Anterior cingulate cortex (tissue), 58 donors: ENCODE results near the gene PODNL1.
A peak's percentile ranks its signal among the peaks of the same experiment; 100 is the strongest.
"Not testable (repeated sequence)": the region's sequence is repeated elsewhere in the genome, so short reads cannot be mapped to it uniquely, and the experiment has no call there.

Source experiments
- DNase-seq, 58 donors: peaks; one replicate each; lab custom pipeline; 2025; lab: John Stamatoyannopoulos, UW

The PODNL1 gene

DNA sequence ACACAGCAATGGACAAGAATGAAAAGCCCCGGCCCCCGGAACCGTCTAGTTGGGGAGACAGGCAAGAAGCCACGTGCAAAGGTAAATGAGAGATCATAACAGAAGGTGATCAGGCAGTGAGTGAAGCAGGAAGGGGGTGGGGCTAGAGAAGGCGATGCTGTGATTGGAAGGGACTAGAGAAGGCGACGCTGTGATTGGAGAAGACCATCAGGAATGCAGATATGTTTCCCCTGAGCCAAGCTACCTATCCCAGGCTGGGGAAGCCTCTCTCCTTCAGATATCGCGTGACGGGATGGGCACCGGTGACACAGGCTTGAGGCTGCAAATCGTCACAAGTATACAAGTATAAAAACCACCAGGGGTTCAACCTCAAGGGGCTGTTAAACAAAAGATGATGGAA lies 35.9 kb upstream of the PODNL1 start:
- DNase-seq, result no peak

DNA sequence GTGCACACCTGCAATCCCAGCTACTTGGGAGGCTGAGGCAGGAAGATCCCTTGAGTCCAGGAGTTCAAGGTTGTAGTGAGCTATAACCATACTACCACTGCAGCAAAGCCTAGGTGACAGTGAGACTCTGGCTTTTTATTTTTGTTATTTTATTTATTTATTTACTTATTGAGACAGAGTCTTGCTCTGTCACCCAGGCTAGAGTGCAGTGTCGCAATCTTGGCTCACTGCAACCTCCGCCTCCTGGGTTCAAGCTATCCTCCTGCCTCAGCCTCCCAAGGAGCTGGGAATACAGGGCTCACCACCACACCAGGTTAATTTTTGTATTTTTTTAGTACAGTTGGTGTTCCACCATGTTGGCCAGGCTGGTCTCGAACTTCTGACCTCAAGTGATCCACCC lies 35.3 kb upstream of the PODNL1 start:
- not testable (repeated sequence) for DNase-seq

DNA sequence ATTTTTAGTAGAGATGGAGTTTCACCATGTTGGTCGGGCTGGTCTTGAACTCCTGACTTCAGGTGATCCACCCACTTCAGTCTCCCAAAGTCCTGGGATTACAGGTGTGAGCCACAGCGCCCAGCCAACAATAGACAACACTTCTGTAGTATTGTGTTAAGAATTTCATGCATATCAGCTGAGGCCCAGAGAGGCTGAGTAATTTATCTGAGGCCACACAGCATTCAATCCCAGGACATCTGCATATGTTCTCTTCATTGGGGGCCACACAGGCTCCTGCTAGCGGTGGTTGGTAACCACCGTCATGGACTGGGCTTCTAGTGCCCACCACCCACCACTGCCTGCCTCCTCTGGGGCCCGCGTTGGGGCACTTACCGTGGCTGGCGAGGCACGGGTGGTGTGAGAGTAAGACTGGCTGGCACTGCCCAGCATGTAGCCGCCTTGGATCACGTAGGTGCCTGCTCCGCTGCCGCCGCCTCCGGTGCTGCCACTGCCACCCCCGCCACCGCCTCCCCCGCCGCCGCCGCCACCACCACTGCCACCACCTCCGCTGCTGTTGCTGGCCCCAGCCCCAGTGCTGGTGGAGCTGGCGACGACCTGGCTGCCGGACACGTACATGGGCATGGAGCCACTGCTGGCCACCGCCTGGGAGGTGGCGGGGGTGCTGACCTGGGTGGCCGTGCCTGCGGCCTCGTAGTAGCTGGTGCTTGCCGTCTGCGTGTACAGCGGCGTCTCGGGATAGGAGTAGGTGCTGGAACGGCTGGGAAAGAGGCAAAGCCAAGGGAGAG lies 34.3 kb upstream of the PODNL1 start:
- DNase-seq, result no peak

DNA sequence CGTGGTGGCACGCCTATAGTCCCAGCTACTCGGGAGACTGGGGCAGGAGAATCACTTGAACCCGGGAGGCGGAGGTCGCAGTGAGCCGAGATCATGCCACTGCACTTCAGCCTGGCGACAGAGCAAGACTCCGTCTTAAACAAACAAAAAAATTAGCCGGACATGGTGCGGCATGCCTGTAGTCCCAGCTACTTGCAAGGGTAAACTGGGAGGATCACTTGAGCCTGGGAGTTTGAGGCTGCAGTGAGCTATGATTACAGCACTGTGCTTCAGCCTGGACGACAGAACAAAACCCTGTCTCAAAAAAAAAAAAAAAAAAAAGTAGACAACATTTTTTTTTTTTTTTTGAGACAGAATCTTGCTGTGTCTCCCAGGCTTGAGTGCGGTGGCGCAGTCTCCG lies 33.7 kb upstream of the PODNL1 start:
- DNase-seq, result not testable (repeated sequence)

DNA sequence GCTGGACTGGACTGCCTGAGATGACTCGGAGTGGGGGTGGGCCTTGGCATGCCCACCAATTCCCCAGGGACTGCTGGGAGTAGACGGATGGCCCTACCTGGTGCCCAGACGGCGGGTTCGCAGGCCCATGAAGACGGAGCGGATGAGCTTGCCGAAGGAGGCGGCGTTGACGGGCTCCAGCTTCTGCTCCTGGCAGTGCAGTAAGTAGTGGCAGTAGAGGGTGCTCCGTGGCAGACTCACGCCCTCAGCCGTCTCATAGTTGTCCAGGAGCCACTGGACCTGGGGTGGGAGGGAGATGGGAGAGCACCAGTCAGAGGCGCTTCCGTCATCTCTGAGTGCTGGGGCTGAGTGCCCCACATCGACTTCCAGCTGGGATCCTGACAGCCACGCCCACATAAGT lies 31.7 kb upstream of the PODNL1 start:
- DNase-seq, result peak in 6 of 58 donors; percentile 9 to 45 (median 21)

DNA sequence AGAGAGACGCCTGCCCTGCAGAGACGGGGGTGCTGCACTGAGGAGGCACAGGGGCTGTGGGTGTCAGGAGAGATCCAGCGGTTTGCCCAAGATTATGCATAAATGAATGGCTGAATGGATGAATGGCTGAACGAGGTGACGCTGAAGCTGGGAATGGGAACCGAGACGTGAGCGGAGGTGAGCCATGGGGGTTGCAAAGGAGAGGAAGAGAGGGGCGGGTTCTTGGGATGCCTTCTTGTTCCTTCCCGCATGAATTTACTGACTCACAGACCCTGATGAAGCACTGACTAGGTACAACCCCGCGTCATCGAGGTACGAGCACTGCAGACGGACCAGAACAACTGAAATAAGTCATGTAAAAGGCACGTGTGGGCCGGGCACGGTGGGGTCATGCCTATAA lies 30.8 kb upstream of the PODNL1 start:
- peak in 1 of 58 donors; percentile 7 for DNase-seq

DNA sequence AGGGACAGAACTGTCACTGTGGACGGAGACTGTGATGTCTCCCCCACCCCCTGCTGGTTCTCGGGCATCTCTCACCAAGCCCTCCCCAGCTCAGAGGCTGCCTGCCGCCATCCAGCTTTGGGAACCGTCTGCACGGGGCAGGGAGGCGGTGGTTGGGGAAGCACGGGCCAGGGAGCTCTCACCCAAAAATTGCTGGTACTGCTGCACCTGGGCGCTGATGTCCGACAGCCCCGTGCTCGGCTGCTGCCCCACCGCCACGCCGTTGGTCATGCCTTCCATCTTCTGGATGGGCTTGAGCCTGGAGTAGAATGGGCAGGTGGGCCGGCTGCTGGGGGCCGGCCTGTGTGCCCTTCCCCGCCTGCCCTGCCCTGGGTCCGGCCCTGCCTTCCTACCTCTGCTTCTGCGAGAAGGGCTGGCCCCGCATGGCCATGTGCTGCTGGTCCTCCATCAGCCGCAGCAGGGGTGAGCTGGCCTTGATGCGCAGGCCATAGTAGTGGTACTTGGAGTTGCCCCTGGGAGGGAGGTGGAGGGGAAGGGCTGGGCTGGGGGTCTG lies 30.2 kb upstream of the PODNL1 start:
- no peak for DNase-seq

DNA sequence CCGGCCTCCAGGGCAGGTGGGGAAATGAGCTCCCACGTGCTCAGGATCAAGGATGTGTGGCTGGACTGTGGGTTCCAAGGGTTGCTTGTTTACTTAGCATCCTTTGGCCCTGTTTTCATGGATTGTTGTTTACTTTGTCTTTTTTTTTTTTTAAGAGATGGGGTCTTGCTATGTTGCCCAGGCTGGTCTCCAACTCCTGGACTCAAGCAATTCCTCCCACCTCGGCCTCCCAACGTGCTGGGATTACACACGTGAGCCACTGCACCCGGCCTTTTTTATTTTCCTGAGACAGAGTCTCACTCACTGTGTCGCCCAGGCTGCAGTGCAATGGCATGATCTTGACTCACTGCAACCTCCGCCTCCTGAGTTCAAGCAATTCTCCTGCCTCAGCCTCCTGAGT lies 29.0 kb upstream of the PODNL1 start:
- DNase-seq, result not testable (repeated sequence)

DNA sequence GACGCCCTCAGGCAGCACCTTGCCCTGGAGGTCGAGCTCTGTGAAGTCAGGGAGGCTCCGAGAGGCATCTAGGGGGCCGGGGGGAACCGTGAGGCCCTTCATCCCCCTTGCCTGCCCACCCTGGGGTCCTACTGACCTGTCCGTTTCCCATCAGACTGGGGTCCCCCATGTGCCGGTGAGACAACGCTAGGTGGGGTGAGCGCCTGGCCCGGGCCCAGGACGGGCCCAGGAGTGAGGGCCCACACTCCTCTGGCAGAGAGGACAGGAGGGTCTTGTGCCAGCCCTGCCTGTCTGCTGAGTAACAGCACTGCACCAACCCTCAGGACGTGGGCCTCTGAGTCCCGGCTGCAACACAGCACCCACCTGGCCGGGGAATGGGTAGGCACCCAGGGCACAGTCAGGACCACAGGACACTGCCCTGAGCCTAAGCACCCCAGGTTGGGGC lies 28.5 kb upstream of the PODNL1 start:
- no peak for DNase-seq

DNA sequence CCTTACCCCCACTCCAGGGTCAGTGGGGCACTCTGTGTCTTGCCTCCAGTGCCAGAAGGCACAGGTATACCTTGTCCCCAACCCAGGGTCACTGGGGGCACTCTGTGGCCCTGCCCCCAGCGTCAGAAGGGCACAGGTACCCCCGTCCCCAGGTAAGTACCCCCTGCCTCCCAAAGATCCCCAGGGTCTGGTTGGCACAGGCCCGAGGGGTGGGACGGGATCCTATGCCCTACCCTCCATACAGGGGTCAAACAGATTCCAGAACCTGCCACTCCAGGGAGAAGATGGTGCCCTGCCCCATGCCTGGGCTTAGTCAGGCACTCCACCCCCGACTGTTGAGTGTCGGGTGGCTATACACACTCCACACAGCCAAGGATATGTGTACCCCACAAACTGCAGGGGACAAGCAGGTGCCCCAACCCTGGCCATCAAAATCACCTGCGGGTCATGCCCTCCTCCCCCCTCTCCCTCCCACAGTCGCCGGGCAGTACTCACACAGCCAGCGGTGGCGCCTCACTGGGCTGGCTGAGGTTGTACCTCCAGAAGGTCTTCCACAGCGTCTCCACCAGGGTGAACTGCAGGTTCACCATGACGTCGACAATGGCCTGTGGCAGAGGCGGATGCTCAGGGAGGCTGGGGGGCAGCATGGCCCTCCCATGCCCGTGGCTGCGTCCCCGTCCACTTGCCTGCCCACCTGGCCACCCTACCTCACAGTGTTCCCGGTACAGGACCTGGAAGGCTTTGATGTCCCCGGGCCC lies 27.9 kb upstream of the PODNL1 start:
- DNase-seq, result no peak

DNA sequence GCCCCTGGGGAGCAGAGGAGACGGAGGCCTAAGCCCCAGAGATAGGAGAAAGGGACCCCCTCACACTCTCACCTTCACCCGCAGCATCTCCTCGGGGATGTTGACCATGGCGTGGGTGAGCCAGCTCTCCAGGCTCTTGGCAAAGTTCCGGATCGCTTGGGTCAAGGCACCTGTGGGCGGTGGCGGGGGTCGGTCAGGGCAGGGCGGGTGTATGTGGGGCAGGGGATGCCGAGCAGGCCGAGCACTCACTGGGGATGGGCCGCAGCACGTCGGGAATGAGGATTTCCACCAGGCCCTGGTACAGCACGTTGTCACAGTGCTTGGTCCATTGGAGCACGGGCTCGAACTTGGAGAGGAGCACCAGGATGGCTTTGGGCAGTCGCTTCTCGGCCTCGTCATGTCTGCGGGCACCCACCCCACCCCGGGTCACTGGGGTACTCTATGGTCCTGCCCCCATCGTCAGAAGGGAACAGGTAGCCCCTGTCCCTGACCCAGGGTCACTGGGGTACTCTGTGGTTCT lies 27.2 kb upstream of the PODNL1 start:
- DNase-seq, result no peak

DNA sequence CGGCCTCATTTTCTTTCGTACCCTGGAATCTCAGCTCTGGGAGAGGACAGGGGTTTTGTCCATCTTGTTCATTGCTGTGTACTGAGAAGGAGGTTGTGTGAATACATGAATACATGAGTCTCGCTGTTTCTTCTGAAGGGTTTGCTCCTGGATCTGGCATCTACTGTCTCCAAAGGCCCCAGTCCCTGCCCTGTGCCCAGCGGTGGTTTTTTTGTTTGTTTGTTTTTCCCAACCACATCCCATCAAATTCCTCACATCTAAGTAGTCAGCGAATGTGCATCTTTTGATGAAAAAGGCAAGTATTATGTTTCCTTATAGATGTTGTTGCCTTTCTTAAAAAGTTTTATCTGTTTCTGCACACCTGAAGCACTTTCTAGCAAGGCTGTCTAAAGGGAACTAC lies 26.6 kb upstream of the PODNL1 start:
- no peak for DNase-seq

DNA sequence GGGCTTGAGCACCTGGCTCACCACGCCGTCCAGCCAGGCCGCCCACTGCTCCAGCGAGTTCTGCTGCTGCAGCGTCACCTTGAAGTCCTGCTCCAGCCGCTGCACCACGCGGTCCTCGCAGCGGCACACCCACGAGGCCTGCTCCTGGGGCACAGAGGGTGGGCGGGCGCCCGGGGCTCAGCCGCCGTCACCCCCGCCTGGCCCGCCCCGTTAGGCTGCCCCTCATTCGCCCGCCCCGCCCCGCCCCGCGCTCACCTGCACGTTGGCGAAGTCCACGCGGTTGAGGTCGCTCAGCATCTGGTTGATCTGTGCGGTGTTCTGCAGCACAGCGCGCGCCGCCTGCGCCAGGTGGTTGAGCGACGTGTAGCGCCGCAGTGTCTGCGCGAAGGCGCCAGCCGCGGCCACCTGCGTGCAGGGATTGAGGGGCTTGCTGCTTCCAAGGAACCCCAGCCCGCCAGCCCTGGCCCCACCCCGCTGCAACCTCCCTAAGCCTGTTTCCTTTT lies 25.4 kb upstream of the PODNL1 start:
- no peak for DNase-seq

DNA sequence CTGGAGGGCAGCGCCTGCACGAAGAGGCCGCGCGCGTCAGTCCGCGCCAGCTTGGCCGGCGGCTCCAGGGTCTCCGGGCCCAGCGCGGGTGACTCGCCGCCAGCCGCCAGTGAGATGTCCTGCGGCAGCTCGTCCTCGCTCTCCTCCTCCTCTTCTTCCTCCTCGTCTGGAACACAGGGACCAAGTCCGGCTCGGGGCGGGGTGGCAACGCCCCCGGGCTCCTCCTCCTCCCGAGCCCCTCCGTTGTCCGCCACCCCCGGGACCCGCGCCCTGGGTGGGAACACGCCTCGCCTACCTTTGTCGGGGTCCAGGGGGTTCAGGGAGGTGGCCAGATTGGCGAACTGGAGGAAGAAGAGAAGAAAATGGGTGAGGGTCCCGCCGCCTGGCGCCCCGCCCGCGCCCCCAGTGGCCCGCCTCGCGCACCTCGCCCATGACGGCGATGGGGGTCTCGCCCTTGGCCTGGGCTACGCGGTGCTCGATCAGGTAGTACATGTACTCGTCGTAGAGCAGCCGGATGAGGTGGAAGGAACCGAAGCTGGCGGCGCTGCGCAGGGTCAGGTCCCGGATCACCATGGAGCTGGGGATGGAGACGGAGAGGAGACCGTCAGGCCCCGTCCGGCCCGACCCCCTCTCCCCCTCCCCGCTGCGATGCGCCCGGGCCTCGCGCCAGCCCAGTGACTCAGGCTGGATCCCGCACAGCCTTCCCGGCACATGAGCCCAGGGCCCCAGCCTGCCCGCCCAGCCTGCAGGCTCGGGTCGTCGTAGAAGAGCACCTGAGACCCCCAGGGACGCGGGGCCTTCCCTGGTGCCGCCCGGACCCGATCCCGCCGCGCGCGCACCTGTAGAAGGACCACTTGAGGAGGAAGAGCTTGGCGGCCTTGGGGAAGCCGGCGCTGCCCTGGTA lies 24.7 kb upstream of the PODNL1 start:
- no peak for DNase-seq

DNA sequence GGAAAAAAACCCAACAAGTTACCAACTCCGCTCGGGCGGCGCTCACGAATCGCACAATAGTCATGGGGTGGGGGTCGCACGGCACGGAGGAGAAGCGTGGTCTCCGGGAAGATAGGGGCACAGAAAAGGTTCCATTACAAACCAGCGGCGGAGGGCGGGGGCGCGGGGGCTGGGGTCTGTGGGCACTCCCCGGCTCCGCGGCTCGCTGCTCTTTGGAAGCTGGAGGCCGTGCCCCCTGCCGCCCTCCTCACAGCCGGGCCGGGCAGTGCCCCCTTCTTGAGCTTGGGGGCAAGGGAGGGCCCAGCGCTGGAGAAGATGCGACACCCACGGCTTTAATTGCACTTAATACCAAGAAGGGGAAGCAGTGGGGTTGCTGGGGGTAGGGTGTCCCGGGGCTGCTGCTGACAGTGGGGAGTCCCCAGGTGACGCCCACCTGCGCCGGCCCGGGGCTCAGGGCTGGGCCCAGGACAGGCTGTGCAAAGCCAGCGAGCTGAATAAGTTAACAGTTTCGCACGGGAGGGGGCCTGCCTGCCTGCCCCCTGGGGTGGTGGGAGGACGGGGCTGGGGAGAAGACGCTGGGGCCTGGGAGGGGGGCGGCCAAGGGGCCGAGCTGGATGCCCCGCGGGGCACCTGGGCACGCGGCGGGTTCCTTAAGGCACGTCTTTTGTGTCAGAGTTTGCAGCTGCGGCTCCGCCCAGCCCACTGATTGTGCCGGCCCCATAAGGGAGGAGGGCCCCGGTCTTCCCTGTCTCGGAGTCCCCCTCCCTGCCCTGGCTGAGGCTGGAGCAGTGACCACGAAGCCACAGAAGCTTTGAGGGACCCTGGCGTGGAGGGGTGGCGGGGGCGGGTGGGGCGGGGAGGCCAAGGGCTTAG lies 23.8 kb upstream of the PODNL1 start:
- no peak for DNase-seq

DNA sequence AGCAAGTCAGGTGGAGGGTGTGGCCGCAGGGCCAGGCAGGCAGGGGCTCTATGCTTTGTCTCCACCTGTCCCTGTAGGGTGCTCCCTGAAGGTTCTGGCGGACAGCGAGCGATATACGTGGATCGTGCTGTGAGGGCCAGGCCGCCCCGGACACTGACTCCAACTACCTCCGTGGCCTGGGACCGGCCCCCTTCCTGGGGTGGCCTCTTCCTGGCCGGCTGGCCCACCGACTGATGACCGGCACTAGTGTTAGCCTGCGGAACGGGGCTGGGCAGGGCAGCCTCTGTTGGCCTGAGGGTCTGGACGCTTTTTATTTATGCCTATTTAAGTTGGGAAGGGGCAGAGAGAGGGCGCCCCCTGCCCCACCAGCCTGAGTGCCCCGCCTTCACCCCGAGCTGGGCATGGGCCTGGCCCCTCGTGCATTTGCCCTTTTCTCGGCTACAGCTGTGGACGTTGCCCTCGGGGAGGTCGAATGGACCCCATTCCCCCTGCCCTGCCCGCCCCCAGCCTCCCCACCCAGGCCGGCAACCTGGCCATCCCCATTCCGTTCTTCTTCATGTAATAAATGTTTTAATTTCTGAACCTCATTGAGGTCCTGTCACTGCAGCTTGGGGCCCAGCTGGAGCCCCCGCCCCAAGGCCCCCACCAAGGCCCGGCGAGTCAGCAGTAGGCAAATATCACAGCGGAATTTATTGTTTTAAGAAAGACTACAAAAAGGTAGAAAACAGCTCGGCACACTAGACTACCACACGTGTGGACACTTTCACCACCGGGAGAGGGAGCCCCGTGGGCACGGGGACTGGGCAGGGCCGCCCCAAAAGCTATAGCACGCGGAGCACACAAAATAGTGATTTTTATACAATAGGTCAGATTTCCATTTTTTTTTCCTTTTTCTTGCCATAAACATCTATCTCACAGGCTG lies 22.9 kb upstream of the PODNL1 start:
- DNase-seq, result no peak

DNA sequence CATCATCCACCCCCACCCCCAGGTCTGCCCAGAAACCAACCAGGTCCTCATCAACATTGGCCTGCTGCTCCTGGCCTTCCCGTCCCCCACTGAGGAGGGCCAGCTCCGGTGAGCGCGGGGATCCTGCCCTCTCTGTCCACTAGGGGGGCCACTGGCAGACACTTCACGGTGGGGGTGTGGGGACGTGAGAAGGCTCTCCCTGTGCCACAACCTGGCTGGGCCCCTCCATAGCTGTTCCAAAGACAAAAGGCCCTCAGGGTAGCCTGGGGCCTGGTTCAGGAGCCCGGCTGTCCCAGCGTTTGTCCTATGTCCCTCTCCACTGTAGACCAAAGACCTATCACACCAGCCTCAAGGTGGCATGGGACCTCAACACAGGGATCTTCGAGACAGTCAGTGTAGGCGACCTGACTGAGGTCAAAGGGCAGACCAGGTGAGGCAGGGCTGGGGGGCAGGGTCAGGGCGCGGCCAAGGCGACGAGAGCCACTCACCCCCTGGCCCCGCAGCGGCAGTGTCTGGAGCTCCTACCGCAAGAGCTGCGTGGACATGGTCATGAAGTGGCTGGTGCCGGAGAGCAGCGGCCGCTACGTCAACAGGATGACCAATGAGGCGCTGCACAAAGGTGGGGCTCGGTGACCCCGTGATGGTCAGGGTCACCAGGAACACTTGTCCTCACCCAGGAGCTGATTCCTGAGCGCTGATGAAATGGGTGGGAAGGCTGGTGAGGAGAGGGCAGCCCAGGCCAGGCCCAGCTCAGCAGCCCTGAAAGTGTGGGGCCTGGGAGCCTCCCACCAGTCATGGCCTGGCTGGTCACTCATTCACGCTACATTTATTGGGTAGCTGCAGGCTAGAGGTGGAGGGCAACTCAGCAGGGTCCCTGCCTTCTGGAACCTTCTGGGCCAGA lies 22.0 kb upstream of the PODNL1 start:
- DNase-seq, result no peak
